Retina (tissue), 1 donor: ENCODE data around the gene SLTM.
"Not testable (repeated sequence)": the region's sequence is repeated elsewhere in the genome, so short reads cannot be mapped to it uniquely, and the experiment has no call there.

Source experiments
- DNase-seq: peaks from one replicate; pipeline ENCODE4 v3.0.0-alpha.2; 2016

SLTM gene

GRCh38 chr15:58875343-58875742 is 58.1 kb downstream of the SLTM start:
- no peak for DNase-seq

- no peak for DNase-seq
These were observed 60.2 kb downstream of the SLTM start for GRCh38 chr15:58873267-58873666.

- no peak for DNase-seq
These were observed 63.0 kb downstream of the SLTM start for GRCh38 chr15:58870451-58870850.

- no peak for DNase-seq
These were observed 65.6 kb downstream of the SLTM start for GRCh38 chr15:58867926-58868325.

- DNase-seq, result peak; percentile 61
These were observed 68.0 kb downstream of the SLTM start for GRCh38 chr15:58865425-58865880.

- DNase-seq, result peak; percentile 91
These were observed 68.7 kb downstream of the SLTM start for GRCh38 chr15:58864602-58865424.

GRCh38 chr15:58862326-58862725 is 71.2 kb downstream of the SLTM start:
- no peak for DNase-seq

- not testable (repeated sequence) for DNase-seq
These were observed 76.9 kb downstream of the SLTM start for GRCh38 chr15:58856621-58857020.

GRCh38 chr15:58856086-58856485 is 77.4 kb downstream of the SLTM start:
- no peak for DNase-seq

- no peak for DNase-seq
These were observed 78.9 kb downstream of the SLTM start for GRCh38 chr15:58854593-58854992.

- no peak for DNase-seq
These were observed 81.1 kb downstream of the SLTM start for GRCh38 chr15:58852347-58852746.

- not testable (repeated sequence) for DNase-seq
These were observed 82.3 kb downstream of the SLTM start for GRCh38 chr15:58851205-58851604.

GRCh38 chr15:58842713-58843396 is 90.6 kb downstream of the SLTM start:
- DNase-seq, result no peak

GRCh38 chr15:58840048-58840447 is 93.4 kb downstream of the SLTM start:
- no peak for DNase-seq

GRCh38 chr15:58839485-58839884 is 94.0 kb downstream of the SLTM start:
- no peak for DNase-seq

- not testable (repeated sequence) for DNase-seq
These were observed 99.6 kb downstream of the SLTM start for GRCh38 chr15:58833681-58834426.

GRCh38 chr15:58830556-58830955 is 102.9 kb downstream of the SLTM start:
- no peak for DNase-seq
